ENCODE measurements around the gene NEK7. TPM values are rescaled to one million over a fixed set of nuclear protein-coding genes. Genes with fewer than 3 reads are reported as not detected.

The NEK7 gene
- total and polyA plus RNA-seq, 2 of the 8 experiments (the other 6 are each of a cell fraction or from before 2014, with no cell fraction given) = 5.1 to 10.0 TPM

- TF ChIP-seq TCF12 (IDR thresholded peaks at IDR 0.05; ENCODE audit: low read depth, low read length) (no peak), SRF (IDR thresholded peaks at IDR 0.05; ENCODE audit: low read depth, low read length) (no peak), KDM4A (IDR thresholded peaks at IDR 0.05; ENCODE audit: low read depth, low read length, severe bottlenecking) (no peak), ATF3 (IDR thresholded peaks at IDR 0.05; ENCODE audit: insufficient read depth, low read depth, low read length) (no peak), SUZ12 (IDR thresholded peaks at IDR 0.05; ENCODE audit: low read length) (no peak)
These were observed 17.0 kb downstream of the NEK7 start (continued) for GRCh38 chr1:198173832-198174231.

Data from H1 (cell line).